HepG2 (cell line): ENCODE results near the gene RGL3. TPM values are rescaled to one million over a fixed set of nuclear protein-coding genes. Genes with fewer than 3 reads are reported as not detected.

Source experiments
- ATF7-NPFF ChIP-seq: sonication (generic); formaldehyde crosslinking; IDR thresholded peaks from 2 replicates; pipeline ENCODE4 v1.8.1; 2023; ENCODE audit warnings: mild to moderate bottlenecking, low read depth, missing genetic modification reagents, moderate library complexity
- HOXA5 ChIP-seq: sonication (generic); formaldehyde crosslinking; IDR thresholded peaks from 2 replicates; pipeline ENCODE4 v1.4.0; 2020; ENCODE audit warnings: missing genetic modification reagents
- MED8 ChIP-seq: sonication (generic); formaldehyde crosslinking; IDR thresholded peaks from 2 replicates; pipeline ENCODE4 v1.8.1; 2023; ENCODE audit warnings: mild to moderate bottlenecking, missing genetic modification reagents; ENCODE audit not compliant: insufficient replicate concordance
- NFIB ChIP-seq: sonication (generic); formaldehyde crosslinking; IDR thresholded peaks from 2 replicates; pipeline ENCODE4 v1.9.0; 2021; ENCODE audit warnings: missing genetic modification reagents, mild to moderate bottlenecking, borderline replicate concordance
- NKX3-1 ChIP-seq: sonication (generic); formaldehyde crosslinking; IDR thresholded peaks from 2 replicates; pipeline ENCODE4 v1.5.0; 2020; ENCODE audit warnings: missing genetic modification reagents
- PRMT3 ChIP-seq: sonication (generic); formaldehyde crosslinking; IDR thresholded peaks from 2 replicates; pipeline ENCODE4 v1.8.1; 2022; ENCODE audit warnings: low read depth, mild to moderate bottlenecking, moderate library complexity, missing genetic modification reagents, borderline replicate concordance
- SALL1 ChIP-seq: sonication (generic); formaldehyde crosslinking; IDR thresholded peaks from 2 replicates; pipeline ENCODE4 v1.8.0; 2022; ENCODE audit warnings: mild to moderate bottlenecking, missing genetic modification reagents
- SAP130 ChIP-seq: IDR thresholded peaks from 2 replicates; pipeline ENCODE4 v1.6.1; 2016; ENCODE audit warnings: low read depth
- SP4 ChIP-seq: sonication (generic); formaldehyde crosslinking; IDR thresholded peaks from 2 replicates; pipeline ENCODE4 v1.8.1; 2023; ENCODE audit warnings: mild to moderate bottlenecking, missing genetic modification reagents
- TCF7L2 ChIP-seq: IDR thresholded peaks from 2 replicates; pipeline ENCODE4 v1.6.1; 2011; ENCODE audit warnings: mild to moderate bottlenecking, low read depth, low read length, moderate library complexity
- ZFY ChIP-seq: sonication (generic); formaldehyde crosslinking; IDR thresholded peaks from 2 replicates; pipeline ENCODE4 v1.4.0; 2020; ENCODE audit warnings: missing genetic modification reagents
- ZNF557 ChIP-seq: sonication (generic); formaldehyde crosslinking; IDR thresholded peaks from 2 replicates; pipeline ENCODE4 v1.4.0; 2020; ENCODE audit warnings: missing genetic modification reagents
- ZNF567 ChIP-seq: sonication (generic); formaldehyde crosslinking; IDR thresholded peaks from 2 replicates; pipeline ENCODE4 v1.8.1; 2023; ENCODE audit warnings: mild to moderate bottlenecking, missing genetic modification reagents, borderline replicate concordance
- polyA plus RNA-seq, 8 experiments: library from polyadenylated mRNA; depleted of rRNA in 3 of 8; stranded (reverse) in 7 of 8; unstranded in 1 of 8; fragments of >200 nt; fragmentation: Illumina TruSeq in 4 of 8; extraction: Trizol in 4 of 8; gene quantifications; 2 replicates each; pipeline versions ENCODE4 v1.2.1 to v1.2.3, GENCODE V29; 2011 to 2016; ENCODE audit warnings: low read depth in 4 of 8, missing spikeins in 1 of 8, mixed read lengths in 1 of 8; ENCODE audit not compliant: insufficient read depth in 1 of 8
- total RNA-seq, 5 experiments: library from RNA; depleted of rRNA; stranded (reverse); fragments of >200 nt; fragmentation: Illumina TruSeq; extraction: Trizol; gene quantifications; 2 replicates each; pipeline ENCODE4 v1.2.3, GENCODE V29; 2016; ENCODE audit warnings: low read depth in 1 of 5
- TF ChIP-seq, protein P1 (sequence below): sonication (generic); formaldehyde crosslinking; conservative IDR thresholded peaks from 2 replicates; pipeline ENCODE4 v1.4.0; 2020; ENCODE audit warnings: missing genetic modification reagents
- TF ChIP-seq, protein P2 (sequence below): sonication (generic); formaldehyde crosslinking; IDR thresholded peaks from 2 replicates; pipeline ENCODE4 v1.5.1; 2020; ENCODE audit warnings: missing genetic modification reagents, mild to moderate bottlenecking, borderline replicate concordance
- TF ChIP-seq, protein P3 (sequence below): conservative IDR thresholded peaks from 2 replicates; pipeline ENCODE4 v1.6.1; 2018; ENCODE audit warnings: missing genetic modification reagents

The RGL3 gene
- total and polyA plus RNA-seq, 2 of the 13 experiments (the other 11 are each of a cell fraction or from before 2014, with no cell fraction given) = 4.2 to 7.6 TPM

DNA sequence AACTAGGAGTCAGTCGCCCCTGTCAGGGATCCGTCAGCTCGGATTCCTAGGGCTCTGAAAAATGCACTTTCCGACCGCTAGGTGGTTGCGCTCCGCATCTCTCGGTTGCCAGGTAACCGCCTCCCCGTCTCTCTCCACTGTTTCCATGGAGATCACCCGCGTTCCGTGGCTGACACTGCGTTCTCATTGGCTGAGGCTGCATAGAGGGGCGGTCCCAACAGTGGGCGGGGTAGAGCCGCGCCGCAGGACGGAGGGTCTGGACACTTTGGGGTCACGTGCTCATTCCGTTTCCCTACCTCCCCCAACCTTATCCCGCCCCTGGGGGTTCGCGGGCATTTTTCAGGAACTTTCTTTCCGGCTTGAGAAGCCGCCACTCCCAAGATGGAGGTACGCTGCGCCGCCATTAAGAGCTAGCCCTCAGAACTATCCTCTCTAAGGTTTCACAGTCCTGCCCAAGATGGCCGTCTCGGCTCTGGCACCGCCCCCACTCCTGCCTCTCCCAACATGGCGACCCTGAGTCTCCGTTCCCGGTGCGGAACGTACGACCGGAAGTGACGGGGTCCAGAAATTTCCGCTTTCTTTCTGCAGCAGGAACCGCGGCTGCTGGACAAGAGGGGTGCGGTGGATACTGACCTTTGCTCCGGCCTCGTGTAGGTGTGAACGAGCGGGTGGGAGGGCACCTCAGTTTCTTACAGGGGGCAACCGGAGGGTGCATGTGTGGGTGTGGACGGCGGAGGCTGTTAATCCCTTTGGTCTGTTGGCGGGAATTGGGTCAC is 16.1 kb upstream of the RGL3 start, which contains the start of the genes ODAD3 and PRKCSH (continued):
- TF ChIP-seq TCF7L2 = no peak
- TF ChIP-seq SAP130 (CRISPR knock-in tag) = peak; percentile 86
- TF ChIP-seq SP4 (CRISPR knock-in tag) = peak; percentile 92
- TF ChIP-seq SALL1 = peak; percentile 60
- TF ChIP-seq NFIB (CRISPR knock-in tag) = no peak
- no peak for TF ChIP-seq PRMT3 (CRISPR knock-in tag)
- no peak; the same call in none of the 2 replicates for TF ChIP-seq ZNF557 (CRISPR knock-in tag)
- TF ChIP-seq MED8 = peak; percentile 52
- TF ChIP-seq NKX3-1 = no peak
- TF ChIP-seq, protein P1, sequence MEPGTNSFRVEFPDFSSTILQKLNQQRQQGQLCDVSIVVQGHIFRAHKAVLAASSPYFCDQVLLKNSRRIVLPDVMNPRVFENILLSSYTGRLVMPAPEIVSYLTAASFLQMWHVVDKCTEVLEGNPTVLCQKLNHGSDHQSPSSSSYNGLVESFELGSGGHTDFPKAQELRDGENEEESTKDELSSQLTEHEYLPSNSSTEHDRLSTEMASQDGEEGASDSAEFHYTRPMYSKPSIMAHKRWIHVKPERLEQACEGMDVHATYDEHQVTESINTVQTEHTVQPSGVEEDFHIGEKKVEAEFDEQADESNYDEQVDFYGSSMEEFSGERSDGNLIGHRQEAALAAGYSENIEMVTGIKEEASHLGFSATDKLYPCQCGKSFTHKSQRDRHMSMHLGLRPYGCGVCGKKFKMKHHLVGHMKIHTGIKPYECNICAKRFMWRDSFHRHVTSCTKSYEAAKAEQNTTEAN (CRISPR knock-in tag) = peak; percentile 50; the same call in 1 of the 2 replicates
- TF ChIP-seq HOXA5 = peak; percentile 78
- TF ChIP-seq, protein P2, sequence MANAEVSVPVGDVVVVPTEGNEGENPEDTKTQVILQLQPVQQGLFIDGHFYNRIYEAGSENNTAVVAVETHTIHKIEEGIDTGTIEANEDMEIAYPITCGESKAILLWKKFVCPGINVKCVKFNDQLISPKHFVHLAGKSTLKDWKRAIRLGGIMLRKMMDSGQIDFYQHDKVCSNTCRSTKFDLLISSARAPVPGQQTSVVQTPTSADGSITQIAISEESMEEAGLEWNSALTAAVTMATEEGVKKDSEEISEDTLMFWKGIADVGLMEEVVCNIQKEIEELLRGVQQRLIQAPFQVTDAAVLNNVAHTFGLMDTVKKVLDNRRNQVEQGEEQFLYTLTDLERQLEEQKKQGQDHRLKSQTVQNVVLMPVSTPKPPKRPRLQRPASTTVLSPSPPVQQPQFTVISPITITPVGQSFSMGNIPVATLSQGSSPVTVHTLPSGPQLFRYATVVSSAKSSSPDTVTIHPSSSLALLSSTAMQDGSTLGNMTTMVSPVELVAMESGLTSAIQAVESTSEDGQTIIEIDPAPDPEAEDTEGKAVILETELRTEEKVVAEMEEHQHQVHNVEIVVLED (CRISPR knock-in tag) = peak; percentile 98
- no peak for TF ChIP-seq ZNF567 (CRISPR knock-in tag)
- TF ChIP-seq, protein P3, sequence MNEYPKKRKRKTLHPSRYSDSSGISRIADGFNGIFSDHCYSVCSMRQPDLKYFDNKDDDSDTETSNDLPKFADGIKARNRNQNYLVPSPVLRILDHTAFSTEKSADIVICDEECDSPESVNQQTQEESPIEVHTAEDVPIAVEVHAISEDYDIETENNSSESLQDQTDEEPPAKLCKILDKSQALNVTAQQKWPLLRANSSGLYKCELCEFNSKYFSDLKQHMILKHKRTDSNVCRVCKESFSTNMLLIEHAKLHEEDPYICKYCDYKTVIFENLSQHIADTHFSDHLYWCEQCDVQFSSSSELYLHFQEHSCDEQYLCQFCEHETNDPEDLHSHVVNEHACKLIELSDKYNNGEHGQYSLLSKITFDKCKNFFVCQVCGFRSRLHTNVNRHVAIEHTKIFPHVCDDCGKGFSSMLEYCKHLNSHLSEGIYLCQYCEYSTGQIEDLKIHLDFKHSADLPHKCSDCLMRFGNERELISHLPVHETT (CRISPR knock-in tag) = peak; percentile 87; the same call in 1 of the 2 replicates
- TF ChIP-seq ZFY (CRISPR knock-in tag) = peak; percentile 88
- TF ChIP-seq ATF7-NPFF = no peak
